Tongue (tissue), 2 donors: ENCODE results near the gene VCL. TPM values are rescaled to one million over a fixed set of nuclear protein-coding genes. Genes with fewer than 3 reads are reported as not detected.

Source experiments
- DNase-seq: peaks from one replicate; pipeline ENCODE4 v3.0.0-alpha.2; 2015
- total RNA-seq: library from RNA; depleted of rRNA; stranded (reverse); fragments of >200 nt; gene quantifications from one replicate; pipeline ENCODE4 v1.2.3, GENCODE V29; 2014

Gene VCL
- total RNA-seq, 1 donor from 2014 or later, result 217 TPM

- DNase-seq, result peak; percentile 15
Observed at GRCh38 chr10:74151879-74152722, 154.2 kb downstream of the VCL start.

- DNase-seq, result peak; percentile 37
Observed at GRCh38 chr10:74153123-74153522, 155.2 kb downstream of the VCL start.

- DNase-seq, result no peak
Observed at GRCh38 chr10:74153676-74154075, 155.8 kb downstream of the VCL start.

- DNase-seq, result peak; percentile 50
Observed at GRCh38 chr10:74156919-74157289, 159.0 kb downstream of the VCL start.

- DNase-seq, result no peak
Observed at GRCh38 chr10:74160013-74160412, 162.1 kb downstream of the VCL start.

- no peak for DNase-seq
Observed at GRCh38 chr10:74163319-74164068, 165.6 kb downstream of the VCL start.

GRCh38 chr10:74164716-74165529, 167.0 kb downstream of the VCL start:
- no peak for DNase-seq

- no peak for DNase-seq
Observed at GRCh38 chr10:74165530-74165901, 167.6 kb downstream of the VCL start.

- no peak for DNase-seq
Observed at GRCh38 chr10:74167443-74167842, 169.5 kb downstream of the VCL start.

Other genes starting within 250 kb of the VCL start
- 18.7 TPM for gene CHCHD1, start 216.1 kb upstream of the VCL start, total RNA-seq
- 81.3 TPM for gene ZSWIM8, start 212.5 kb upstream of the VCL start, total RNA-seq
- gene NDST2, start 186.5 kb upstream of the VCL start, total RNA-seq, result 16.1 TPM
- 37.7 TPM for gene CAMK2G, start 123.6 kb upstream of the VCL start, total RNA-seq
- gene PLAU, start 87.0 kb upstream of the VCL start, total RNA-seq, result 37.8 TPM
- gene AP3M1, start 152.7 kb downstream of the VCL start, total RNA-seq, result 33.4 TPM
- gene ADK, start 153.1 kb downstream of the VCL start, total RNA-seq, result 61.4 TPM